GM12878 (cell line): ENCODE measurements around the gene HLA-F. TPM values are rescaled to one million over a fixed set of nuclear protein-coding genes. Genes with fewer than 3 reads are reported as not detected.

Experiments used
- ATAC-seq: fragments of 200-7000 bp; cut with Tn5 transposase; 3 replicates; pipeline ENCODE4 v1.9.1; 2020; ENCODE audit warnings: mild to moderate bottlenecking, moderate library complexity
- BruUV-seq: library from RNA; stranded (reverse); fragments of 400-500 nt; replicated peaks from 2 replicates; lab custom pipeline; 2021; lab: Mats Ljungman, UMichigan
- CTCF ChIA-PET: fragments of 300-600 bp; sonication (Branson Sonifier 250); formaldehyde crosslinking; extraction: SDS; loops from one replicate; lab custom pipeline; 2021; ENCODE audit warnings: inconsistent platforms; lab: Yijun Ruan, JAX
- POLR2A ChIA-PET: fragments of 350-600 bp; formaldehyde crosslinking; extraction: SDS; loops from one replicate; lab custom pipeline; 2021; ENCODE audit warnings: inconsistent platforms; lab: Charles Lee
- RAD21 ChIA-PET: fragments of 300-600 bp; sonication (Branson Sonifier 250); formaldehyde crosslinking; loops from one replicate; lab custom pipeline; 2023; ENCODE audit warnings: antibody characterized with exemption; ENCODE audit not compliant: unreplicated experiment; lab: Charles Lee
- SMC1A ChIA-PET: fragments of 300-600 bp; sonication (Branson Sonifier 250); formaldehyde crosslinking; loops from one replicate; lab custom pipeline; 2023; ENCODE audit not compliant: unreplicated experiment, uncharacterized antibody; lab: Charles Lee
- DNase-seq: peaks from one replicate; pipeline ENCODE4 v3.0.0-alpha.2; 2011; ENCODE audit warnings: low read depth, low spot score
- FAIRE-seq: peaks from 3 replicates; lab custom pipeline; 2011; peaks lifted over from hg19 to GRCh38; lab: Jason Lieb, UNC
- H2AFZ ChIP-seq: 2 replicates; pipeline ENCODE4 v1.6.0; 2011; ENCODE audit warnings: low read depth, low read length, control low read depth; ENCODE audit not compliant: control insufficient read depth
- H3K27ac ChIP-seq: 2 replicates; pipeline ENCODE4 v1.5.1; 2011; ENCODE audit warnings: control low read depth; ENCODE audit not compliant: control insufficient read depth, insufficient read depth
- H3K27me3 ChIP-seq, 2 experiments: replicated peaks in 1 of 2; 2 replicates each; pipeline versions ENCODE4 v1.6.0 to v1.6.1; 2011; ENCODE audit warnings: low read length in 1 of 2; ENCODE audit not compliant: control insufficient read depth in 2 of 2, insufficient read depth in 2 of 2
- H3K36me3 ChIP-seq, 2 experiments: 2 replicates each; pipeline ENCODE4 v1.5.1; 2011; ENCODE audit warnings: low read length in 1 of 2; ENCODE audit not compliant: control insufficient read depth in 2 of 2, insufficient read depth in 2 of 2
- H3K4me1 ChIP-seq: 2 replicates; pipeline ENCODE4 v1.6.1; 2011; ENCODE audit warnings: mild to moderate bottlenecking, low read length, moderate library complexity, mixed read lengths; ENCODE audit not compliant: control insufficient read depth, insufficient read depth
- H3K4me2 ChIP-seq: 2 replicates; pipeline ENCODE4 v1.6.0; 2011; ENCODE audit warnings: control low read depth; ENCODE audit not compliant: control insufficient read depth, insufficient read depth
- H3K4me3 ChIP-seq: fragments of 200-600 bp; sonication (generic); 2 replicates; pipeline ENCODE4 v1.5.1; 2016
- H3K79me2 ChIP-seq: 2 replicates; pipeline ENCODE4 v1.6.0; 2011; ENCODE audit warnings: low read length; ENCODE audit not compliant: control insufficient read depth, insufficient read depth
- H3K9ac ChIP-seq: 2 replicates; pipeline ENCODE4 v1.8.0; 2011; ENCODE audit warnings: low read length, control low read depth, mixed read lengths; ENCODE audit not compliant: control insufficient read depth, insufficient read depth
- H3K9me3 ChIP-seq: replicated peaks from 3 replicates; pipeline ENCODE4 v1.5.1; 2011; ENCODE audit warnings: mild to moderate bottlenecking, low read length; ENCODE audit not compliant: control insufficient read depth, insufficient read depth
- H4K20me1 ChIP-seq: 2 replicates; pipeline ENCODE4 v1.6.0; 2011; ENCODE audit not compliant: control insufficient read depth, insufficient read depth
- CUX1 ChIP-seq: IDR thresholded peaks from 2 replicates; pipeline ENCODE4 v1.6.1; 2012; ENCODE audit warnings: improper control_type of control experiment, low read depth, low read length; ENCODE audit not compliant: insufficient replicate concordance
- EP300 ChIP-seq, 2 experiments: fragments of 150-350 bp in 1 of 2; IDR thresholded peaks; 2 replicates each; pipeline ENCODE4 v1.6.1; 2011 to 2012; ENCODE audit warnings: low read depth in 2 of 2, low read length in 2 of 2, borderline replicate concordance in 1 of 2, improper control_type of control experiment in 1 of 2, inconsistent platforms in 1 of 2; ENCODE audit not compliant: control insufficient read depth in 1 of 2
- FOXK2 ChIP-seq: fragments of 450-650 bp; IDR thresholded peaks from 2 replicates; pipeline ENCODE4 v1.6.1; 2017; ENCODE audit warnings: mild to moderate bottlenecking, moderate library complexity
- FOXM1 ChIP-seq: IDR thresholded peaks from 2 replicates; pipeline ENCODE4 v1.6.1; 2012; ENCODE audit warnings: low read depth, mild to moderate bottlenecking, inconsistent platforms, low read length, moderate library complexity
- MTA3 ChIP-seq: IDR thresholded peaks from 2 replicates; pipeline ENCODE4 v1.6.1; 2012; ENCODE audit warnings: low read length, inconsistent platforms, borderline replicate concordance
- MYB ChIP-seq: fragments of 150-350 bp; IDR thresholded peaks from 2 replicates; pipeline ENCODE4 v1.6.1; 2014; ENCODE audit warnings: mild to moderate bottlenecking, low read depth, low read length, borderline replicate concordance
- POLR2A ChIP-seq: IDR thresholded peaks from 2 replicates; pipeline ENCODE4 v1.6.1; 2011; ENCODE audit warnings: low read depth, mild to moderate bottlenecking, low read length
- RAD51 ChIP-seq: fragments of 450-650 bp; IDR thresholded peaks from 2 replicates; pipeline ENCODE4 v1.6.1; 2016; ENCODE audit warnings: moderate library complexity, mild to moderate bottlenecking, inconsistent platforms
- SP1 ChIP-seq: IDR thresholded peaks from one replicate; pipeline ENCODE4 v1.6.1; 2011; ENCODE audit warnings: low read depth, low read length
- SRF ChIP-seq, 2 experiments: IDR thresholded peaks; 2 replicates each; pipeline ENCODE4 v1.6.1; 2011; ENCODE audit warnings: low read depth in 2 of 2, low read length in 2 of 2, mild to moderate bottlenecking in 1 of 2, moderate library complexity in 1 of 2
- TARDBP ChIP-seq: IDR thresholded peaks from 2 replicates; pipeline ENCODE4 v1.6.1; 2016; ENCODE audit warnings: borderline replicate concordance
- ZZZ3 ChIP-seq: IDR thresholded peaks from 2 replicates; pipeline ENCODE4 v1.6.1; 2011; ENCODE audit warnings: low read depth; ENCODE audit not compliant: control insufficient read depth, insufficient read length
- WGBS: methylation state at CpG from one replicate; pipeline ENCODE4 v1.1.6; 2016; ENCODE audit warnings: low lambda C conversion rate; ENCODE audit not compliant: insufficient replicate concordance, insufficient coverage; ENCODE audit errors: missing lambda C conversion rate; 5-methylcytosine and 5-hydroxymethylcytosine counted together
- in situ Hi-C: fragments of 300-500 bp; cut with MboI; formaldehyde crosslinking; loops from 9 replicates; pipeline ENCODE4 v1.14.3; 2018; ENCODE audit warnings: mixed read lengths
- intact Hi-C: fragments of 100-400 bp; cut with micrococcal nuclease; formaldehyde crosslinking; loops from one replicate; pipeline ENCODE4 v1.14.2; 2022; ENCODE audit not compliant: unreplicated experiment
- polyA plus RNA-seq, 11 experiments: library from polyadenylated mRNA; depleted of rRNA in 4 of 11; unstranded in 6 of 11; stranded (reverse) in 5 of 11; fragments of >200 nt; fragmentation: Nextera tagmentation in 4 of 11; fragmentation: Illumina TruSeq in 1 of 11; extraction: Ambion mirVana in 4 of 11; extraction: Trizol in 1 of 11; gene quantifications; 1 replicate in 1 of 11; 2 replicates in 10 of 11; pipeline versions ENCODE4 v1.2.1 to v1.2.3, GENCODE V29; 2011 to 2016; ENCODE audit warnings: inconsistent platforms in 2 of 11, missing spikeins in 2 of 11, low read depth in 1 of 11
- total RNA-seq, 4 experiments: library from RNA; depleted of rRNA in 3 of 4; stranded (reverse); fragments of >200 nt in 3 of 4; fragmentation: Illumina TruSeq in 1 of 4; extraction: Trizol in 1 of 4; gene quantifications; 2 replicates each; pipeline versions ENCODE4 v1.2.1 to v1.2.3, GENCODE V29; 2013 to 2021

Gene HLA-F
- total and polyA plus RNA-seq, 10 of the 15 experiments (the other 5 are each of a cell fraction or from before 2014, with no cell fraction given): 30.1 to 342 (median 145) TPM

DNA sequence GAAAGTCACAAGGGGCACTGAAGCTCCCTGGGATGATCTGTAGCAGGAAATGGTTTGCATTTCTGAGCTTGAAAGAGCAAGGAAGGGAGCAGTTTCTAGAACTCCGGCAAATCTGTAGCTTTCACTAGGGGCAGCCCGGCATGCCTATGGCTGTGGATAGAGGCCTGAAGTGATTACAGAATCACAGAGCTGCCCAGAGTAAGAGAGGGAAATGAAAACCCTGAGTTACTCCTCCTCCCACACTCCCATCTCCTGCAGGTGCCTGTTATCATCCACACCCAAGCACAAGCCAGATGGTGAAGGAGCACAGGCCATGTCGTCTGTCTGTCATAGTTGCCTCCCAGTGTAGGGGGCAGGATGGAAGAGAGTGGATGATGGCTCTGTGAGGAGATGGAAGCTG, 37.1 kb downstream of the HLA-F start:
- Histone ChIP-seq H2AFZ (no peak overlapping the region; the same call in 1 of the 2 replicates), H3K4me3 (no peak overlapping the region), H3K27ac (no peak overlapping the region), H3K4me1 (peaks cover 8% of the 10 kb centered on the region), H3K9me3 (no peaks in the 10 kb centered on the region), H4K20me1 (no peaks in the 10 kb centered on the region), H3K9ac (no peak overlapping the region), H3K4me2 (no peak overlapping the region), H3K27me3 (no peaks in the 10 kb centered on the region), H3K79me2 (no peaks in the 10 kb centered on the region), H3K36me3 (no peaks in the 10 kb centered on the region)
- 43% methylated on average over 3 of the region's 3 CpGs for WGBS
- no TSS peak for BruUV-seq
- SMC1A ChIA-PET: interaction anchor here (1.6 kb wide), 1 partner anchor 11 kb away, joined by 6 read pairs; no protein-coding TSS in a partner anchor
- POLR2A ChIA-PET: interaction anchor here (1.0 kb wide), 1 partner anchor 9 kb away, joined by 3 read pairs; no protein-coding TSS in a partner anchor
- RAD21 ChIA-PET: no interaction called here
- FAIRE-seq (no peak), ATAC-seq (no peak)
- intact Hi-C loops: no loop called here
- in situ Hi-C loops: no loop called here
- TF ChIP-seq SRF (IDR thresholded peaks at IDR 0.05; ENCODE audit: low read depth in 2 of 2, low read length in 2 of 2): no peak
- no peak for TF ChIP-seq MYB
- TF ChIP-seq, all 136 proteins: peak for 0
- DNase-seq: no peak
- CTCF ChIA-PET: interaction anchor here (1.5 to 2.6 kb wide), 2 partner anchors 74 to 107 kb away, joined by 3 to 9 read pairs; no protein-coding TSS in a partner anchor

DNA sequence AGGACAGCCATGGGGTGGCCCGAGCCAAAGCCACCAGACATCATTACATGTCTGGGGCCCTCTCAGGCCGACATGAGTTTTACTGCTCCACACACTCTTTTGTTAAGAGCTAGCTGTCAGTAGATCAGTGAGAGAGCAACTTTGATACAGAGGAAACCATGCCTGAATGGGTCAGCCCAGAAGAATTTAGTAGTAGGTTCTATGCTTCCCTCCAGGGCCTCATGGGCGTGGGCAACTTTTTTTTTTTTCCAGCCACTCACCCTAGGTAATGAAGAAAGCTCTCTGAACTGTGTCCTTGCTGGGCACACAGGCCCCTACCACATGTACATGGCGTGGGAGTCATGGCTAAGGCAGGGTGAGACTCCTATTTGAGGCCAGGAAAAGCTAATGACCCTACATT, 38.8 kb downstream of the HLA-F start:
- ChIA-PET CTCF (interaction anchor here (1.5 to 2.7 kb wide), 5 partner anchors 8 to 108 kb away, joined by 3 to 12 read pairs (median 7); no protein-coding TSS in a partner anchor), POLR2A (interaction anchor here (0.6 kb wide), 1 partner anchor 60 kb away, joined by 3 read pairs; no protein-coding TSS in a partner anchor), RAD21 (interaction anchor here (1.0 kb wide), 1 partner anchor 23 kb away, joined by 3 read pairs; no protein-coding TSS in a partner anchor), SMC1A (interaction anchor here (1.2 to 2.1 kb wide), 2 partner anchors 12 to 61 kb away, joined by 3 to 8 read pairs; no protein-coding TSS in a partner anchor)
- TF ChIP-seq RAD51: no peak
- TF ChIP-seq POLR2A: no peak
- no peak for TF ChIP-seq FOXM1
- TF ChIP-seq EP300 (IDR thresholded peaks at IDR 0.05; ENCODE audit: borderline replicate concordance in 1 of 2, control insufficient read depth in 1 of 2, low read depth in 2 of 2, low read length in 2 of 2): no peak
- TF ChIP-seq SP1: no peak
- no peak for TF ChIP-seq CUX1
- no peak for TF ChIP-seq FOXK2
- TF ChIP-seq ZZZ3: no peak
- TF ChIP-seq MTA3: no peak
- TF ChIP-seq TARDBP: no peak
- H3K79me2 ChIP-seq: no peaks in the 10 kb centered on the region
- DNase-seq (no peak), ATAC-seq (no peak), FAIRE-seq (no peak)
- intact Hi-C loops (no loop called here), in situ Hi-C loops (no loop called here)
- H3K9ac ChIP-seq: no peak overlapping the region
- 13% methylated on average over 4 of the region's 4 CpGs for WGBS
- no peak overlapping the region for H3K4me3 ChIP-seq
- no peak overlapping the region for H3K4me2 ChIP-seq
- BruUV-seq: no TSS peak
- no peaks in the 10 kb centered on the region for H4K20me1 ChIP-seq
- no peaks in the 10 kb centered on the region for H3K9me3 ChIP-seq
- no peak overlapping the region for H2AFZ ChIP-seq
- H3K4me1 ChIP-seq: peaks cover 8% of the 10 kb centered on the region
- H3K36me3 ChIP-seq: no peaks in the 10 kb centered on the region
- no peak overlapping the region for H3K27ac ChIP-seq
- H3K27me3 ChIP-seq: no peaks in the 10 kb centered on the region
